ENCODE results near the gene TBC1D5. TPM values are rescaled to one million over a fixed set of nuclear protein-coding genes. Genes with fewer than 3 reads are reported as not detected.
"Not testable (repeated sequence)": the region's sequence is repeated elsewhere in the genome, so short reads cannot be mapped to it uniquely, and the experiment has no call there.

TBC1D5 gene
- total RNA-seq, 3 donors from 2014 or later (not counting 1 experiment from before 2014, with no cell fraction given) = 63.8 to 81.9 (median 74.9) TPM

GRCh38 chr3:17733768-17734167, 8.7 kb downstream of the TBC1D5 start:
- intact Hi-C loops (cut with micrococcal nuclease) = no loop called here

GRCh38 chr3:17733215-17733614, 9.2 kb downstream of the TBC1D5 start:
- Histone ChIP-seq H3K36me3 (ENCODE audit: control insufficient read depth, insufficient read depth, low read length) (no peaks in the 10 kb centered on the region), H3K9me3 (ENCODE audit: control insufficient read depth, insufficient read depth, low read length) (no peaks in the 10 kb centered on the region), H3K4me1 (ENCODE audit: control insufficient read depth, insufficient read depth, low read length) (peaks cover 6% of the 10 kb centered on the region), H3K27me3 (ENCODE audit: control insufficient read depth, insufficient read depth, low read length) (no peaks in the 10 kb centered on the region), H3K27ac (ENCODE audit: low read length) (no peak overlapping the region), H3K4me3 (ENCODE audit: low read length) (no peak overlapping the region)
- TF ChIP-seq CTCF (IDR thresholded peaks at IDR 0.05) = no peak
- WGBS (ENCODE audit: insufficient coverage) = 34% methylated on average over 2 of the region's 3 CpGs
- H3K27me3 Mint-ChIP-seq (ENCODE audit: low read depth in 2 of 2) = no peaks in the 10 kb centered on the region
- ATAC-seq (peak in 1 of 3 donors; percentile 26), DNase-seq (no peak)
- peaks cover 42 to 50% of the 10 kb centered on the region in 2 donors for H3K4me1 Mint-ChIP-seq
- intact Hi-C loops (cut with micrococcal nuclease) = no loop called here
- H3K27ac Mint-ChIP-seq = peak overlapping the region; percentile 2 to 38
- H3K4me3 Mint-ChIP-seq = no peak overlapping the region
- no peaks in the 10 kb centered on the region for H3K36me3 Mint-ChIP-seq
- no peaks in the 10 kb centered on the region for H3K9me3 Mint-ChIP-seq

More at GRCh38 chr3:17733768-17734167, 8.7 kb downstream of the TBC1D5 start:
- Mint-ChIP-seq H3K4me3 (no peak overlapping the region), H3K36me3 (no peaks in the 10 kb centered on the region), H3K27ac (peak overlapping the region; percentile 2 to 38), H3K27me3 (ENCODE audit: low read depth in 2 of 2) (no peaks in the 10 kb centered on the region), H3K9me3 (no peaks in the 10 kb centered on the region), H3K4me1 (peaks cover 45 to 51% of the 10 kb centered on the region in 2 donors)
- DNase-seq (no peak), ATAC-seq (no peak)
- Histone ChIP-seq H3K36me3 (ENCODE audit: control insufficient read depth, insufficient read depth, low read length) (no peaks in the 10 kb centered on the region), H3K27me3 (ENCODE audit: control insufficient read depth, insufficient read depth, low read length) (no peaks in the 10 kb centered on the region), H3K27ac (ENCODE audit: low read length) (no peak overlapping the region), H3K4me1 (ENCODE audit: control insufficient read depth, insufficient read depth, low read length) (peaks cover 6% of the 10 kb centered on the region), H3K4me3 (ENCODE audit: low read length) (no peak overlapping the region), H3K9me3 (ENCODE audit: control insufficient read depth, insufficient read depth, low read length) (no peaks in the 10 kb centered on the region)
- WGBS (ENCODE audit: insufficient coverage) = no CpG with 5 or more reads among the region's 2 CpGs
- no peak for TF ChIP-seq CTCF (IDR thresholded peaks at IDR 0.05)

GRCh38 chr3:17730318-17730967, 12.0 kb downstream of the TBC1D5 start:
- H3K4me3 Mint-ChIP-seq = no peak overlapping the region
- Histone ChIP-seq H3K4me1 (ENCODE audit: control insufficient read depth, insufficient read depth, low read length) (peaks cover 6% of the 10 kb centered on the region), H3K27ac (ENCODE audit: low read length) (no peak overlapping the region), H3K4me3 (ENCODE audit: low read length) (no peak overlapping the region), H3K36me3 (ENCODE audit: control insufficient read depth, insufficient read depth, low read length) (no peaks in the 10 kb centered on the region), H3K9me3 (ENCODE audit: control insufficient read depth, insufficient read depth, low read length) (no peaks in the 10 kb centered on the region), H3K27me3 (ENCODE audit: control insufficient read depth, insufficient read depth, low read length) (no peaks in the 10 kb centered on the region)
- peak overlapping the region; percentile 29 to 62 for H3K27ac Mint-ChIP-seq
- WGBS (ENCODE audit: insufficient coverage) = 100% methylated on average over 1 of the region's 4 CpGs
- peaks cover 26 to 39% of the 10 kb centered on the region in 2 donors for H3K4me1 Mint-ChIP-seq
- no peak for TF ChIP-seq CTCF (IDR thresholded peaks at IDR 0.05)
- H3K36me3 Mint-ChIP-seq = no peaks in the 10 kb centered on the region
- DNase-seq = no peak
- no peaks in the 10 kb centered on the region for H3K9me3 Mint-ChIP-seq
- intact Hi-C loops (cut with micrococcal nuclease) = no loop called here
- peak in 1 of 3 donors; percentile 37 for ATAC-seq
- no peaks in the 10 kb centered on the region for H3K27me3 Mint-ChIP-seq (ENCODE audit: low read depth in 2 of 2)

- intact Hi-C loops (cut with micrococcal nuclease) = no loop called here
- ATAC-seq = no peak
- H3K27ac ChIP-seq (ENCODE audit: low read length) = no peak overlapping the region
- no peaks in the 10 kb centered on the region for H3K4me1 ChIP-seq (ENCODE audit: control insufficient read depth, insufficient read depth, low read length)
- H3K4me1 Mint-ChIP-seq = peaks cover 6 to 12% of the 10 kb centered on the region in 2 donors
- H3K4me3 Mint-ChIP-seq = no peak overlapping the region
- WGBS (ENCODE audit: insufficient coverage) = no CpG with 5 or more reads among the region's 1 CpG
- DNase-seq = no peak
- no peaks in the 10 kb centered on the region for H3K9me3 Mint-ChIP-seq
- no peaks in the 10 kb centered on the region for H3K9me3 ChIP-seq (ENCODE audit: control insufficient read depth, insufficient read depth, low read length)
- H3K36me3 Mint-ChIP-seq = no peaks in the 10 kb centered on the region
- no peaks in the 10 kb centered on the region for H3K27me3 Mint-ChIP-seq (ENCODE audit: low read depth in 2 of 2)
- no peaks in the 10 kb centered on the region for H3K27me3 ChIP-seq (ENCODE audit: control insufficient read depth, insufficient read depth, low read length)
- H3K36me3 ChIP-seq (ENCODE audit: control insufficient read depth, insufficient read depth, low read length) = no peaks in the 10 kb centered on the region
- H3K27ac Mint-ChIP-seq = no peak overlapping the region
- no peak overlapping the region for H3K4me3 ChIP-seq (ENCODE audit: low read length)
- TF ChIP-seq CTCF (IDR thresholded peaks at IDR 0.05) = no peak
Observed at GRCh38 chr3:17726313-17726712, 16.1 kb downstream of the TBC1D5 start.

GRCh38 chr3:17725844-17726243, 16.6 kb downstream of the TBC1D5 start:
- H3K9me3 ChIP-seq (ENCODE audit: control insufficient read depth, insufficient read depth, low read length); H3K4me1 ChIP-seq (ENCODE audit: control insufficient read depth, insufficient read depth, low read length); H3K4me3 Mint-ChIP-seq; ATAC-seq; H3K27me3 Mint-ChIP-seq (ENCODE audit: low read depth in 2 of 2); H3K36me3 Mint-ChIP-seq; intact Hi-C loops (cut with micrococcal nuclease); H3K27ac Mint-ChIP-seq; H3K27ac ChIP-seq (ENCODE audit: low read length); H3K4me1 Mint-ChIP-seq; H3K9me3 Mint-ChIP-seq; H3K27me3 ChIP-seq (ENCODE audit: control insufficient read depth, insufficient read depth, low read length); DNase-seq; H3K36me3 ChIP-seq (ENCODE audit: control insufficient read depth, insufficient read depth, low read length); H3K4me3 ChIP-seq (ENCODE audit: low read length): not testable (repeated sequence)
- 100% methylated on average over 5 of the region's 5 CpGs for WGBS (ENCODE audit: insufficient coverage)

Data from natural killer cell (primary cell).